ENCODE measurements around the gene TPH2. TPM values are rescaled to one million over a fixed set of nuclear protein-coding genes. Genes with fewer than 3 reads are reported as not detected.

Gene TPH2
- total RNA-seq, 1 experiment from 2014 or later: 0.66 TPM

DNA sequence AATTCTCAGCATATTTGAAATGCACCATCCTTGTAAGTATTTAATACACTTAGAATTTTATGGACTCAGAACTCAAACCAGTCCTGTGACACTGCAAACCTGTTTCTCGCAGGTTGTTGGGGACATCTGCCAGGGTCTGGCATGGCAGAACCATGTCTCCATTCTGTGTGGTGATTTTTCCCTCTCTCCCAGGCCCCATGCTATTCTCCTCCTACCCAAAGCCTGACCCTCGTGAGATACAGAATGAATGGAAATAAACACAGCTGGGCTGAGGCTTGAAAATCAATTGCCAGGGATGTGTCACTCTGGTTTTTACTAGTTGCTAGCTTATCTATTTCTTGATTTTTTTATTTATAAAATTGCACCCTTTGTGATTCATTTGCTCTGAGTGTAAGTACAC lies 19.8 kb downstream of the TPH2 start:
- no peak overlapping the region for H3K27ac ChIP-seq (ENCODE audit: insufficient read length, low read depth, low read length)
- no peaks in the 10 kb centered on the region for H3K9me3 Mint-ChIP-seq
- peak overlapping the region in 2 of 3 experiments; percentile 49 to 56; a peak in 2 of 7 replicates for H3K27ac Mint-ChIP-seq
- H3T11ph ChIP-seq (ENCODE audit: low read length): no peak overlapping the region
- peaks cover 46 to 56% of the 10 kb centered on the region in 2 experiments for H3K4me1 Mint-ChIP-seq
- no peak overlapping the region for H3K56ac ChIP-seq (ENCODE audit: insufficient read length, low read depth, low read length)
- H2BK120ac ChIP-seq (ENCODE audit: low read depth, low read length, poor library complexity, severe bottlenecking): no peak overlapping the region
- H3K23me2 ChIP-seq (ENCODE audit: insufficient read length, low read depth, low read length, poor library complexity, severe bottlenecking): no peaks in the 10 kb centered on the region
- H2AFZ ChIP-seq (ENCODE audit: low read length): no peak overlapping the region
- no peak overlapping the region for H2BK15ac ChIP-seq (ENCODE audit: low read depth, low read length)
- no peaks in the 10 kb centered on the region for H3K27me3 Mint-ChIP-seq (ENCODE audit: low read depth)
- H4K91ac ChIP-seq (ENCODE audit: insufficient read length, low read depth, low read length): no peak overlapping the region
- no peaks in the 10 kb centered on the region for H4K20me1 ChIP-seq (ENCODE audit: control insufficient read depth, insufficient read depth, insufficient read length)
- no peak overlapping the region for H2BK12ac ChIP-seq (ENCODE audit: insufficient read length, low read depth, low read length)
- no peak overlapping the region for H4K8ac ChIP-seq (replicated peaks; ENCODE audit: insufficient read length, low read depth, low read length)
- H3K27me3 ChIP-seq (ENCODE audit: insufficient read depth, low read length): no peaks in the 10 kb centered on the region
- H3K4ac ChIP-seq (ENCODE audit: low read depth, low read length): no peak overlapping the region
- no peak overlapping the region for H2AK5ac ChIP-seq (ENCODE audit: insufficient read length, low read length)
- no peak overlapping the region for H2BK20ac ChIP-seq (ENCODE audit: low read depth, low read length, poor library complexity, severe bottlenecking)
- no peak overlapping the region for H4K5ac ChIP-seq (ENCODE audit: insufficient read length, low read depth, low read length)
- H3K18ac ChIP-seq (ENCODE audit: insufficient read length, low read depth, low read length): no peak overlapping the region
- H3K23ac ChIP-seq (ENCODE audit: insufficient read length, low read depth, low read length): peak overlapping the region; percentile 23
- H3K14ac ChIP-seq (ENCODE audit: insufficient read depth, low read length): no peak overlapping the region
- H3K4me1 ChIP-seq (ENCODE audit: insufficient read depth, low read length): peaks cover 8% of the 10 kb centered on the region
- no peak for DNase-seq
- H3K79me1 ChIP-seq (ENCODE audit: insufficient read depth, low read depth, low read length, poor library complexity, severe bottlenecking): no peaks in the 10 kb centered on the region
- no peaks in the 10 kb centered on the region for H3K79me2 ChIP-seq (ENCODE audit: insufficient read depth, low read length)
- no CpG with 5 or more reads among the region's 2 CpGs for WGBS (ENCODE audit: extremely low coverage, insufficient read length, low lambda C conversion rate)
- no peak overlapping the region for H3K4me2 ChIP-seq (ENCODE audit: insufficient read depth, insufficient read length, low read length)
- no peaks in the 10 kb centered on the region for H3K36me3 Mint-ChIP-seq (ENCODE audit: insufficient read depth in 1 of 3, low read depth in 3 of 3)
- H2BK5ac ChIP-seq (ENCODE audit: insufficient read length, low read length): no peak overlapping the region
- no peaks in the 10 kb centered on the region for H3K9me3 ChIP-seq (ENCODE audit: control insufficient read depth, low read depth, low read length)
- H3K4me3 Mint-ChIP-seq: no peak overlapping the region
- TF ChIP-seq, protein P1, sequence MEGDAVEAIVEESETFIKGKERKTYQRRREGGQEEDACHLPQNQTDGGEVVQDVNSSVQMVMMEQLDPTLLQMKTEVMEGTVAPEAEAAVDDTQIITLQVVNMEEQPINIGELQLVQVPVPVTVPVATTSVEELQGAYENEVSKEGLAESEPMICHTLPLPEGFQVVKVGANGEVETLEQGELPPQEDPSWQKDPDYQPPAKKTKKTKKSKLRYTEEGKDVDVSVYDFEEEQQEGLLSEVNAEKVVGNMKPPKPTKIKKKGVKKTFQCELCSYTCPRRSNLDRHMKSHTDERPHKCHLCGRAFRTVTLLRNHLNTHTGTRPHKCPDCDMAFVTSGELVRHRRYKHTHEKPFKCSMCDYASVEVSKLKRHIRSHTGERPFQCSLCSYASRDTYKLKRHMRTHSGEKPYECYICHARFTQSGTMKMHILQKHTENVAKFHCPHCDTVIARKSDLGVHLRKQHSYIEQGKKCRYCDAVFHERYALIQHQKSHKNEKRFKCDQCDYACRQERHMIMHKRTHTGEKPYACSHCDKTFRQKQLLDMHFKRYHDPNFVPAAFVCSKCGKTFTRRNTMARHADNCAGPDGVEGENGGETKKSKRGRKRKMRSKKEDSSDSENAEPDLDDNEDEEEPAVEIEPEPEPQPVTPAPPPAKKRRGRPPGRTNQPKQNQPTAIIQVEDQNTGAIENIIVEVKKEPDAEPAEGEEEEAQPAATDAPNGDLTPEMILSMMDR (conservative IDR thresholded peaks at IDR 0.05): no peak
- no peak overlapping the region for H3K9ac ChIP-seq (ENCODE audit: extremely low read depth, insufficient read length, low read length)

Measured in H9 (cell line).